Naive thymus-derived CD8-positive, alpha-beta T cell (primary cell): Measurements from ENCODE around the gene ANKRD34A. TPM values are rescaled to one million over a fixed set of nuclear protein-coding genes. Genes with fewer than 3 reads are reported as not detected.
A peak's percentile ranks its signal among the peaks of the same experiment; 100 is the strongest.

Experiments
- ATAC-seq, 2 donors: fragments of 150-1000 bp; cut with Tn5 transposase in 1 of 2; sonication (Bioruptor Pico), chemical (Tn5 transposase) in 1 of 2; 1 replicate in 1 of 2; 2 replicates in 1 of 2; pipeline ENCODE4 v1.10.0; 2021; ENCODE audit warnings: mild to moderate bottlenecking in 2 of 2, moderate library complexity in 2 of 2
- POLR2A ChIA-PET: fragments of 350-600 bp; sonication (Branson Sonifier 250); formaldehyde crosslinking; loops from one replicate; lab custom pipeline; 2021; ENCODE audit warnings: antibody characterized with exemption; lab: Charles Lee
- DNase-seq, 10 donors: peaks; one replicate each; pipeline versions ENCODE4 v3.0.0 to v3.0.0-alpha.2; 2020 to 2022
- H3K27ac Mint-ChIP-seq, 10 donors: one replicate each; pipeline ENCODE4 v1.8.0; 2020 to 2022; ENCODE audit warnings: mild to moderate bottlenecking in 10 of 10, mixed read lengths in 10 of 10, moderate library complexity in 4 of 10, inconsistent platforms in 1 of 10
- H3K27me3 Mint-ChIP-seq, 5 donors: one replicate each; pipeline ENCODE4 v1.8.0; 2021 to 2022; ENCODE audit warnings: mixed read lengths in 5 of 5
- H3K36me3 Mint-ChIP-seq, 3 donors: one replicate each; pipeline ENCODE4 v1.8.0; 2020 to 2022; ENCODE audit warnings: mixed read lengths in 3 of 3, mild to moderate bottlenecking in 2 of 3, inconsistent platforms in 1 of 3
- H3K4me1 Mint-ChIP-seq, 4 donors: one replicate each; pipeline ENCODE4 v1.8.0; 2021 to 2022; ENCODE audit warnings: mixed read lengths in 4 of 4
- H3K4me3 Mint-ChIP-seq, 10 donors: one replicate each; pipeline ENCODE4 v1.8.0; 2020 to 2022; ENCODE audit warnings: mild to moderate bottlenecking in 10 of 10, mixed read lengths in 10 of 10, moderate library complexity in 6 of 10, inconsistent platforms in 1 of 10
- H3K9me3 Mint-ChIP-seq, 9 donors: one replicate each; pipeline ENCODE4 v1.8.0; 2020 to 2022; ENCODE audit warnings: mixed read lengths in 9 of 9, mild to moderate bottlenecking in 3 of 9, inconsistent platforms in 1 of 9, moderate library complexity in 1 of 9
- polyA plus RNA-seq, 3 donors: library from polyadenylated mRNA; unstranded; fragments of 300-500 nt; fragmentation: Illumina TruSeq; gene quantifications; one replicate each; pipeline ENCODE4 v1.2.3, GENCODE V29; 2021
- total RNA-seq, 8 experiments: library from RNA in 2 of 8; stranded (reverse) in 2 of 8; gene quantifications; one replicate each; pipeline ENCODE4 v1.2.3 and lab custom pipeline; 2021 to 2026

The ANKRD34A gene
- total and polyA plus RNA-seq, 5 experiments from 2014 or later: 0.12 to 1.6 (median 0.38) TPM

- DNase-seq: no peak
- peaks cover 4 to 13% (median 7%) of the 10 kb centered on the region in 3 donors for H3K36me3 Mint-ChIP-seq
- H3K4me3 Mint-ChIP-seq: peak overlapping the region; percentile 88 to 99 (median 92)
- peaks cover 0 to 5% (median 0%) of the 10 kb centered on the region in 9 donors for H3K9me3 Mint-ChIP-seq
- peak overlapping the region; percentile 86 to 99 (median 98) for H3K27ac Mint-ChIP-seq
- no peaks in the 10 kb centered on the region for H3K27me3 Mint-ChIP-seq
- ATAC-seq: no peak
- H3K4me1 Mint-ChIP-seq: peaks cover 42 to 76% (median 72%) of the 10 kb centered on the region in 4 donors
- POLR2A ChIA-PET: interaction anchor here (0.7 to 17.9 kb wide), 19 partner anchors 10 to 139 kb away, joined by 3 to 462 read pairs (median 7); partner anchors contain the start of genes PEX11B, PIAS3, POLR3C and RBM8A
Observed at GRCh38 chr1:145963265-145964019, 933 bp downstream of the ANKRD34A start.

- peak overlapping the region; percentile 56 to 99 (median 98) for H3K27ac Mint-ChIP-seq
- H3K27me3 Mint-ChIP-seq: no peaks in the 10 kb centered on the region
- peak in 7 of 10 donors; percentile 24 to 72 (median 36) for DNase-seq
- H3K36me3 Mint-ChIP-seq: peaks cover under 1 to 7% (median 4%) of the 10 kb centered on the region in 3 donors
- peaks cover 0 to 2% (median 0%) of the 10 kb centered on the region in 9 donors for H3K9me3 Mint-ChIP-seq
- peak overlapping the region; percentile 88 to 99 (median 96) for H3K4me3 Mint-ChIP-seq
- H3K4me1 Mint-ChIP-seq: peaks cover 43 to 75% (median 69%) of the 10 kb centered on the region in 4 donors
- POLR2A ChIA-PET: interaction anchor here (0.6 to 17.9 kb wide), 11 partner anchors 11 to 103 kb away, joined by 3 to 462 read pairs (median 6); partner anchors contain the start of genes PEX11B, PIAS3, RBM8A and TXNIP
- ATAC-seq: no peak
Observed at GRCh38 chr1:145962157-145963102, 1.9 kb downstream of the ANKRD34A start.

- Mint-ChIP-seq H3K36me3 (no peaks in the 10 kb centered on the region), H3K4me1 (peaks cover 47 to 77% (median 70%) of the 10 kb centered on the region in 4 donors), H3K27me3 (no peaks in the 10 kb centered on the region), H3K4me3 (peak overlapping the region; percentile 88 to 99 (median 96)), H3K9me3 (no peaks in the 10 kb centered on the region), H3K27ac (peak overlapping the region; percentile 56 to 99 (median 93))
- no peak for ATAC-seq
- POLR2A ChIA-PET: interaction anchor here (0.6 to 17.9 kb wide), 8 partner anchors 12 to 102 kb away, joined by 3 to 462 read pairs (median 22); partner anchors contain the start of genes PEX11B, PIAS3, RBM8A and TXNIP
- DNase-seq: peak in 8 of 10 donors; percentile 14 to 68 (median 42)
Observed at GRCh38 chr1:145961425-145962156, 2.8 kb downstream of the ANKRD34A start.

GRCh38 chr1:145961109-145961424, 3.3 kb downstream of the ANKRD34A start:
- Mint-ChIP-seq H3K4me3 (peak overlapping the region; percentile 88 to 99 (median 96)), H3K27ac (peak overlapping the region; percentile 48 to 99 (median 92)), H3K9me3 (no peaks in the 10 kb centered on the region), H3K4me1 (peaks cover 47 to 82% (median 72%) of the 10 kb centered on the region in 4 donors), H3K36me3 (no peaks in the 10 kb centered on the region), H3K27me3 (no peaks in the 10 kb centered on the region)
- ATAC-seq (no peak), DNase-seq (no peak)
- POLR2A ChIA-PET: interaction anchor here (0.9 to 17.9 kb wide), 6 partner anchors 29 to 102 kb away, joined by 3 to 462 read pairs (median 74); partner anchors contain the start of genes PEX11B, PIAS3, RBM8A and TXNIP

- peak overlapping the region; percentile 56 to 99 (median 92) for H3K27ac Mint-ChIP-seq
- H3K9me3 Mint-ChIP-seq: no peaks in the 10 kb centered on the region
- H3K4me1 Mint-ChIP-seq: peaks cover 47 to 87% (median 74%) of the 10 kb centered on the region in 4 donors
- ATAC-seq (peak in 1 of 2 donors; percentile 8), DNase-seq (peak in 8 of 10 donors; percentile 17 to 79 (median 49))
- H3K36me3 Mint-ChIP-seq: no peaks in the 10 kb centered on the region
- no peaks in the 10 kb centered on the region for H3K27me3 Mint-ChIP-seq
- peak overlapping the region; percentile 88 to 99 (median 96) for H3K4me3 Mint-ChIP-seq
- POLR2A ChIA-PET: interaction anchor here (0.7 to 17.9 kb wide), 6 partner anchors 29 to 101 kb away, joined by 3 to 462 read pairs (median 74); partner anchors contain the start of genes PEX11B, PIAS3, RBM8A and TXNIP
Observed at GRCh38 chr1:145960468-145961108, 3.8 kb downstream of the ANKRD34A start.

GRCh38 chr1:145959957-145960467, 4.4 kb downstream of the ANKRD34A start:
- Mint-ChIP-seq H3K27me3 (no peaks in the 10 kb centered on the region), H3K27ac (peak overlapping the region; percentile 64 to 99 (median 90)), H3K4me3 (peak overlapping the region; percentile 67 to 99 (median 94)), H3K4me1 (peaks cover 49 to 88% (median 74%) of the 10 kb centered on the region in 4 donors), H3K36me3 (no peaks in the 10 kb centered on the region), H3K9me3 (no peaks in the 10 kb centered on the region)
- peak in 1 of 10 donors; percentile 15 for DNase-seq
- POLR2A ChIA-PET: interaction anchor here (0.7 to 17.9 kb wide), 6 partner anchors 29 to 101 kb away, joined by 3 to 462 read pairs (median 74); partner anchors contain the start of genes PEX11B, PIAS3, RBM8A and TXNIP
- ATAC-seq: no peak

GRCh38 chr1:145959333-145959732, 5.0 kb downstream of the ANKRD34A start:
- POLR2A ChIA-PET: interaction anchor here (1.5 to 17.9 kb wide), 7 partner anchors 30 to 113 kb away, joined by 4 to 462 read pairs (median 31); partner anchors contain the start of genes NUDT17, PEX11B, PIAS3 and RBM8A
- H3K4me1 Mint-ChIP-seq: peaks cover 53 to 90% (median 78%) of the 10 kb centered on the region in 4 donors
- peak overlapping the region; percentile 72 to 99 (median 90) for H3K27ac Mint-ChIP-seq
- H3K4me3 Mint-ChIP-seq: peak overlapping the region; percentile 67 to 99 (median 94)
- H3K9me3 Mint-ChIP-seq: no peaks in the 10 kb centered on the region
- no peaks in the 10 kb centered on the region for H3K36me3 Mint-ChIP-seq
- ATAC-seq (no peak), DNase-seq (peak in 1 of 10 donors; percentile 14)
- no peaks in the 10 kb centered on the region for H3K27me3 Mint-ChIP-seq

- H3K9me3 Mint-ChIP-seq: no peaks in the 10 kb centered on the region
- H3K27me3 Mint-ChIP-seq: no peaks in the 10 kb centered on the region
- H3K36me3 Mint-ChIP-seq: peaks cover 0 to 3% (median 0%) of the 10 kb centered on the region in 3 donors
- ATAC-seq (no peak), DNase-seq (no peak)
- H3K4me1 Mint-ChIP-seq: peaks cover 50 to 90% (median 78%) of the 10 kb centered on the region in 4 donors
- peak overlapping the region in 9 of 10 donors; percentile 33 to 99 (median 90) for H3K27ac Mint-ChIP-seq
- peak overlapping the region in 9 of 10 donors; percentile 32 to 98 (median 88) for H3K4me3 Mint-ChIP-seq
- POLR2A ChIA-PET: interaction anchor here (1.0 to 17.9 kb wide), 9 partner anchors 13 to 113 kb away, joined by 3 to 462 read pairs (median 11); partner anchors contain the start of genes NUDT17, PEX11B, RBM8A and TXNIP
Observed at GRCh38 chr1:145958734-145959133, 5.6 kb downstream of the ANKRD34A start.

- POLR2A ChIA-PET: interaction anchor here (0.5 to 17.9 kb wide), 16 partner anchors 9 to 112 kb away, joined by 3 to 462 read pairs (median 7); partner anchors contain the start of genes NUDT17, PEX11B, PIAS3 and RBM8A
- Mint-ChIP-seq H3K4me1 (peaks cover 42 to 85% (median 73%) of the 10 kb centered on the region in 4 donors), H3K27me3 (no peaks in the 10 kb centered on the region), H3K27ac (peak within 1 kb of the TSS; percentile 87 to 99 (median 98)), H3K9me3 (no peaks in the 10 kb centered on the region), H3K36me3 (peaks cover 0 to 11% (median 0%) of the 10 kb centered on the region in 3 donors), H3K4me3 (peak within 1 kb of the TSS; percentile 88 to 99 (median 94))
- DNase-seq: peak; percentile 88 to 97 (median 94)
- ATAC-seq: peak; percentile 83 to 86
Observed at GRCh38 chr1:145957443-145958319, 6.7 kb downstream of the ANKRD34A start, which contains the start of gene LIX1L. Gene LIX1L, minus strand, starts transcription at chr1:145958017. Its CDS starts 90 bp downstream, at chr1:145957927.
